Muscle of back (tissue), 10 donors: ENCODE data around the gene FABP6. TPM values are rescaled to one million over a fixed set of nuclear protein-coding genes. Genes with fewer than 3 reads are reported as not detected.

Experiments used
- polyA plus RNA-seq, 10 donors: library from polyadenylated mRNA; unstranded; fragments of 120-200 nt; gene quantifications; one replicate each; pipeline ENCODE4 v1.2.1, GENCODE V29; 2013; ENCODE audit not compliant: insufficient read length in 10 of 10

FABP6 gene
- polyA plus RNA-seq, 10 donors: 0.23 to 0.37 (median 0.27) TPM; not detected in 6

Other genes with a start within 250 kb of the FABP6 start
- 10 to 100 TPM; 44.3 to 52.6 (median 48.1) TPM for gene TTC1, start 220.4 kb upstream of the FABP6 start, polyA plus RNA-seq
- gene PWWP2A, start 110.1 kb upstream of the FABP6 start, polyA plus RNA-seq: 10 to 100 TPM; 11.7 to 18.4 (median 14.3) TPM
- gene CCNJL, start 83.1 kb downstream of the FABP6 start, polyA plus RNA-seq: 1 to 10 TPM; 3.9 to 7.4 (median 5.4) TPM
- gene C1QTNF2, start 141.1 kb downstream of the FABP6 start, polyA plus RNA-seq: 10 to 100 TPM; 17.6 to 44.1 (median 21.9) TPM
- gene FAM200C, start 170.5 kb downstream of the FABP6 start, polyA plus RNA-seq: 10 to 100 TPM in 6 of 10 donors, 1 to 10 TPM in 4; 8.0 to 17.7 (median 10.9) TPM
- 10 to 100 TPM; 34.6 to 45.0 (median 40.0) TPM for gene SLU7, start 189.6 kb downstream of the FABP6 start, polyA plus RNA-seq
- 10 to 100 TPM; 19.6 to 52.6 (median 34.0) TPM for gene PTTG1, start 192.3 kb downstream of the FABP6 start, polyA plus RNA-seq